HepG2 (cell line): ENCODE data around the gene FNDC3A. TPM values are rescaled to one million over a fixed set of nuclear protein-coding genes. Genes with fewer than 3 reads are reported as not detected.

Experiments used
- ATF1 ChIP-seq: IDR thresholded peaks from 2 replicates; pipeline ENCODE4 v1.6.1; 2016; ENCODE audit warnings: mild to moderate bottlenecking, control low read depth
- BORCS8-MEF2B ChIP-seq: sonication (generic); formaldehyde crosslinking; IDR thresholded peaks from 2 replicates; pipeline ENCODE4 v1.8.0; 2022; ENCODE audit warnings: mild to moderate bottlenecking, missing genetic modification reagents
- FOXO4 ChIP-seq: sonication (generic); formaldehyde crosslinking; conservative IDR thresholded peaks from 2 replicates; pipeline ENCODE4 v1.8.1; 2023; ENCODE audit warnings: missing genetic modification reagents
- KDM5B ChIP-seq: sonication (generic); formaldehyde crosslinking; IDR thresholded peaks from 2 replicates; pipeline ENCODE4 v1.4.0; 2020; ENCODE audit warnings: missing genetic modification reagents, mild to moderate bottlenecking, borderline replicate concordance
- KLF15 ChIP-seq: sonication (generic); formaldehyde crosslinking; IDR thresholded peaks from 2 replicates; pipeline ENCODE4 v1.8.1; 2023; ENCODE audit warnings: borderline replicate concordance, mild to moderate bottlenecking, inconsistent platforms, missing genetic modification reagents, mixed read lengths
- KLF9 ChIP-seq: IDR thresholded peaks from 2 replicates; pipeline ENCODE4 v1.6.1; 2016; ENCODE audit warnings: low read depth
- MEIS1 ChIP-seq: sonication (generic); formaldehyde crosslinking; IDR thresholded peaks from 2 replicates; pipeline ENCODE4 v1.9.0; 2021; ENCODE audit warnings: mild to moderate bottlenecking, missing genetic modification reagents, moderate library complexity, borderline replicate concordance
- NFE2 ChIP-seq: sonication (generic); formaldehyde crosslinking; IDR thresholded peaks from 2 replicates; pipeline ENCODE4 v1.4.0; 2020; ENCODE audit warnings: missing genetic modification reagents
- REXO4 ChIP-seq: sonication (generic); formaldehyde crosslinking; IDR thresholded peaks from 2 replicates; pipeline ENCODE4 v1.8.0; 2022; ENCODE audit warnings: missing genetic modification reagents, mild to moderate bottlenecking, borderline replicate concordance
- RXRB ChIP-seq: IDR thresholded peaks from 2 replicates; pipeline ENCODE4 v1.6.1; 2016; ENCODE audit warnings: borderline replicate concordance, missing genetic modification reagents, missing compliant biosample characterization
- TCF7L2 ChIP-seq: IDR thresholded peaks from 2 replicates; pipeline ENCODE4 v1.6.1; 2011; ENCODE audit warnings: mild to moderate bottlenecking, low read depth, low read length, moderate library complexity
- ZC3H4 ChIP-seq: sonication (generic); formaldehyde crosslinking; IDR thresholded peaks from 2 replicates; pipeline ENCODE4 v1.4.0; 2020; ENCODE audit warnings: missing genetic modification reagents, borderline replicate concordance
- ZNF205 ChIP-seq: IDR thresholded peaks from 2 replicates; pipeline ENCODE4 v1.6.1; 2018; ENCODE audit warnings: missing biosample characterization, missing genetic modification reagents
- ZNF446 ChIP-seq: sonication (generic); formaldehyde crosslinking; IDR thresholded peaks from 2 replicates; pipeline ENCODE4 v1.5.0; 2020; ENCODE audit warnings: mild to moderate bottlenecking, missing genetic modification reagents
- ZNF484 ChIP-seq: sonication (generic); formaldehyde crosslinking; IDR thresholded peaks from 2 replicates; pipeline ENCODE4 v1.5.1; 2020; ENCODE audit warnings: mild to moderate bottlenecking, low read depth, missing genetic modification reagents, borderline replicate concordance
- ZNF510 ChIP-seq: sonication (generic); formaldehyde crosslinking; IDR thresholded peaks from 2 replicates; pipeline ENCODE4 v1.4.0; 2020; ENCODE audit warnings: low read depth, mild to moderate bottlenecking, missing genetic modification reagents
- ZNF720 ChIP-seq: sonication (generic); formaldehyde crosslinking; IDR thresholded peaks from 2 replicates; pipeline ENCODE4 v1.4.0; 2020; ENCODE audit warnings: missing genetic modification reagents
- ZSCAN21 ChIP-seq: sonication (generic); formaldehyde crosslinking; IDR thresholded peaks from 2 replicates; pipeline ENCODE4 v1.8.0; 2022; ENCODE audit warnings: mild to moderate bottlenecking, missing genetic modification reagents, moderate library complexity, borderline replicate concordance
- ZSCAN25 ChIP-seq: sonication (generic); formaldehyde crosslinking; IDR thresholded peaks from 2 replicates; pipeline ENCODE4 v1.8.0; 2022; ENCODE audit warnings: mild to moderate bottlenecking, missing genetic modification reagents
- polyA plus RNA-seq, 8 experiments: library from polyadenylated mRNA; depleted of rRNA in 3 of 8; stranded (reverse) in 7 of 8; unstranded in 1 of 8; fragments of >200 nt; fragmentation: Illumina TruSeq in 4 of 8; extraction: Trizol in 4 of 8; gene quantifications; 2 replicates each; pipeline versions ENCODE4 v1.2.1 to v1.2.3, GENCODE V29; 2011 to 2016; ENCODE audit warnings: low read depth in 4 of 8, missing spikeins in 1 of 8, mixed read lengths in 1 of 8; ENCODE audit not compliant: insufficient read depth in 1 of 8
- total RNA-seq, 5 experiments: library from RNA; depleted of rRNA; stranded (reverse); fragments of >200 nt; fragmentation: Illumina TruSeq; extraction: Trizol; gene quantifications; 2 replicates each; pipeline ENCODE4 v1.2.3, GENCODE V29; 2016; ENCODE audit warnings: low read depth in 1 of 5
- TF ChIP-seq, protein P1 (sequence below): sonication (generic); formaldehyde crosslinking; IDR thresholded peaks from 2 replicates; pipeline ENCODE4 v1.5.1; 2020; ENCODE audit warnings: missing genetic modification reagents, mild to moderate bottlenecking, borderline replicate concordance
- TF ChIP-seq, protein P2 (sequence below): sonication (generic); formaldehyde crosslinking; IDR thresholded peaks from 2 replicates; pipeline ENCODE4 v1.4.0; 2020; ENCODE audit warnings: missing genetic modification reagents, low read depth, mild to moderate bottlenecking, borderline replicate concordance
- TF ChIP-seq, protein P3 (sequence below): conservative IDR thresholded peaks from 2 replicates; pipeline ENCODE4 v1.6.1; 2018; ENCODE audit warnings: missing genetic modification reagents
- TF ChIP-seq, protein P4 (sequence below): sonication (generic); formaldehyde crosslinking; conservative IDR thresholded peaks from 2 replicates; pipeline ENCODE4 v1.8.0; 2022; ENCODE audit warnings: mild to moderate bottlenecking, moderate library complexity, missing genetic modification reagents

Gene FNDC3A
- total and polyA plus RNA-seq, 2 of the 13 experiments (the other 11 are each of a cell fraction or from before 2014, with no cell fraction given) = 36.7 to 39.3 TPM

DNA sequence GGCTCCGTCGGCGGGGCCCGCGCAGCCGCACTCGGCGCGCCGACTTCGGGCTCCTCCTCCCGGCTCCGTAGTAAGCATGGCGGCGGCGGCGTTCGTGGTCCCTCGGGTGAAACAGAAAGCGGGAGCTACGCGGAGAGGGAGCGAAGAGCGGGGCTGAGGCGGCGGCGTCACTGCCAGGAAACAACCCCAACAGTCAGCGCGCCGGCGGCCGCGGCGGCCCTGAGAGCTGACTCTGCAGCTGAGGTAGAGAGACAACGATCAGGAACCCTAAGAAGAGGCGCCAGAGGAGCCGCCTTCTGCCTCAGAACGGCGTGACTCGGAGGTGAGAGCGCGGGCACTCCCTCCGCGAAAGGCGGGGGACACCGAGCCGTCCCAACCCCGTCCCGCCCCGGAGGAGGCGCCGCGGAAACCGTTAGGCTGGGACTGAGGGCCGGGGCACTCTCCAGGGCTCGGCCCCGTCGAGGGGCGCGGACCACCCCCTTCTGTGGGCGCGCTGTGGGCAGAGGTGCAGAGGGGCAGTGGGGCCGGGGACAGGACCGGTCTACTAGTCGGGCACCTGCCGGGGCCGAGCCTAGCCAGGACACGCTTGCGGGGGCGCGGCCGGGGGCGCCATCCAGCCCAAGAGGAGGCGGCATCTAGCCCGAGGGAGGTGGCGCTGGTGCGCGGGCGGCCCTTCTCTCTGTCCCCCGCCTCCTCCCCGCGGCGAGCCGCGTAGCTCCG lies at the start of gene FNDC3A (continued):
- TF ChIP-seq ZNF484 (CRISPR knock-in tag) (no peak), RXRB (no peak), ZNF720 (CRISPR knock-in tag) (no peak), ZSCAN21 (CRISPR knock-in tag) (0 out of 2 replicates have a peak, but pooled peaks have one; percentile 45), ZSCAN25 (CRISPR knock-in tag) (no peak), BORCS8-MEF2B (CRISPR knock-in tag) (peak; percentile 25), ATF1 (no peak), KDM5B (peak; percentile 58), ZNF446 (CRISPR knock-in tag) (peak; percentile 51; the same call in 1 of the 2 replicates), TCF7L2 (no peak), FOXO4 (CRISPR knock-in tag) (0 out of 2 replicates have a peak, but pooled peaks have one; percentile 42), KLF9 (CRISPR knock-in tag) (no peak), ZC3H4 (CRISPR knock-in tag) (peak; percentile 79; the same call in 1 of the 2 replicates), MEIS1 (CRISPR knock-in tag) (peak; percentile 54; the same call in 1 of the 2 replicates), ZNF510 (CRISPR knock-in tag) (no peak), REXO4 (CRISPR knock-in tag) (no peak), KLF15 (CRISPR knock-in tag) (no peak), ZNF205 (CRISPR knock-in tag) (0 out of 2 replicates have a peak, but pooled peaks have one; percentile 19), NFE2 (CRISPR knock-in tag) (no peak)
- TF ChIP-seq, protein P1, sequence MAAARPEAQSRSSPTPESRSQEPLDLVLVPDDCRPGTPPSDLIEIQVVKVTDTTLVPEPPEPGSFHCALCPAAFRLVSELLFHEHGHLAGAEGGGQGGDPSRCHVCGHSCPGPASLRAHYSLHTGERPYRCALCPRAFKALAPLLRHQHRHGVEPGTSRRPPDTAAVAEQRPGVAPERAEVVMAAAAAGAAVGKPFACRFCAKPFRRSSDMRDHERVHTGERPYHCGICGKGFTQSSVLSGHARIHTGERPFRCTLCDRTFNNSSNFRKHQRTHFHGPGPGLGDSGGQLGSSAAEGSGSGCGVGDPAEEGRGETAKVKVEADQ = no peak
- TF ChIP-seq, protein P2, sequence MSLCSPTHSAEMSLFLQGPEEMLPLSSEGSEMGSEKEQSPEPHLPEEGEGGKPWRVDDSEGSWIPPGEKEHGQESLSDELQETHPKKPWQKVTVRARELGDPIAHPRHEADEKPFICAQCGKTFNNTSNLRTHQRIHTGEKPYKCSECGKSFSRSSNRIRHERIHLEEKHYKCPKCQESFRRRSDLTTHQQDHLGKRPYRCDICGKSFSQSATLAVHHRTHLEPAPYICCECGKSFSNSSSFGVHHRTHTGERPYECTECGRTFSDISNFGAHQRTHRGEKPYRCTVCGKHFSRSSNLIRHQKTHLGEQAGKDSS (CRISPR knock-in tag) = no peak
- TF ChIP-seq, protein P3, sequence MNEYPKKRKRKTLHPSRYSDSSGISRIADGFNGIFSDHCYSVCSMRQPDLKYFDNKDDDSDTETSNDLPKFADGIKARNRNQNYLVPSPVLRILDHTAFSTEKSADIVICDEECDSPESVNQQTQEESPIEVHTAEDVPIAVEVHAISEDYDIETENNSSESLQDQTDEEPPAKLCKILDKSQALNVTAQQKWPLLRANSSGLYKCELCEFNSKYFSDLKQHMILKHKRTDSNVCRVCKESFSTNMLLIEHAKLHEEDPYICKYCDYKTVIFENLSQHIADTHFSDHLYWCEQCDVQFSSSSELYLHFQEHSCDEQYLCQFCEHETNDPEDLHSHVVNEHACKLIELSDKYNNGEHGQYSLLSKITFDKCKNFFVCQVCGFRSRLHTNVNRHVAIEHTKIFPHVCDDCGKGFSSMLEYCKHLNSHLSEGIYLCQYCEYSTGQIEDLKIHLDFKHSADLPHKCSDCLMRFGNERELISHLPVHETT (CRISPR knock-in tag) = no peak; the same call in 1 of the 2 replicates
- TF ChIP-seq, protein P4, sequence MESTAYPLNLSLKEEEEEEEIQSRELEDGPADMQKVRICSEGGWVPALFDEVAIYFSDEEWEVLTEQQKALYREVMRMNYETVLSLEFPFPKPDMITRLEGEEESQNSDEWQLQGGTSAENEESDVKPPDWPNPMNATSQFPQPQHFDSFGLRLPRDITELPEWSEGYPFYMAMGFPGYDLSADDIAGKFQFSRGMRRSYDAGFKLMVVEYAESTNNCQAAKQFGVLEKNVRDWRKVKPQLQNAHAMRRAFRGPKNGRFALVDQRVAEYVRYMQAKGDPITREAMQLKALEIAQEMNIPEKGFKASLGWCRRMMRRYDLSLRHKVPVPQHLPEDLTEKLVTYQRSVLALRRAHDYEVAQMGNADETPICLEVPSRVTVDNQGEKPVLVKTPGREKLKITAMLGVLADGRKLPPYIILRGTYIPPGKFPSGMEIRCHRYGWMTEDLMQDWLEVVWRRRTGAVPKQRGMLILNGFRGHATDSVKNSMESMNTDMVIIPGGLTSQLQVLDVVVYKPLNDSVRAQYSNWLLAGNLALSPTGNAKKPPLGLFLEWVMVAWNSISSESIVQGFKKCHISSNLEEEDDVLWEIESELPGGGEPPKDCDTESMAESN (CRISPR knock-in tag) = no peak; the same call in none of the 2 replicates
